Fibroblast of gingiva (primary cell): ENCODE measurements around the gene SPATA33.

ENCODE experiments used
- DNase-seq: peaks from one replicate; pipeline ENCODE4 v3.0.0-alpha.2; 2011; ENCODE audit warnings: low read depth

Gene SPATA33

DNA sequence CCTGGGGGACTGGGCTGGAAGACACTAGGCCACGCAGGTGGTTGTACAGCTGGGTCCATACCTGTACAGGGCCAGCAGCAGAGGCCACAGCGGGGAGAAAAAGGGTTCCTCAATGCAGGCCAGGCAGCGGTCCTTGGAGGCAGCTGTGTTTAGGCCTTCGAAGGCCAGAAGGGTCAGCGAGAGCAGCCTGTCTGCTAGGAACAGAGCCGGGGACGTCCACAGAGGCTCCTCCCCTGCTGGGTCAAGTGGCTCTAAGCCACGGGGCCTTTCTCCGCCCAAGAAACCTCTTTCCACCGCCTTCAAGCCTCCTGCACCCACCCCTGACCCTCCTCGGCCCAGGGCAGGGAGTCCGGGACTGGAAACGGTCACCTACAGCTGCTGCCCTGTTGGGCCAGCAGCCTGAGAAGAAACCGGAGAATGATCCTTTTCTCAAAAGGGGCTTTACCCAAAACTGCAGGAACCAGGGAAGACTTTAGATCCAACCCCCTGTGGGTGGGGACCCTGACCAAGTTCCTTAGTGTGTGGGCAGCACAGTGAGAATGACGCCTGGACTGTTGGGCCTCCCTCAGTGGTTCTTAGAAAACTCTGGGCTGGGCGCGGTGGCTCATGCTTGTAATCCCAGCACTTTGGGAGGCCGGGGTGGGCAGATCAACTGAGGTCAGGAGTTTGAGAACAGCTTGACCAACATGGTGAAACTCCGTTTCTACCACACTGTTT, 52.2 kb downstream of the SPATA33 start:
- DNase-seq, result no peak

DNA sequence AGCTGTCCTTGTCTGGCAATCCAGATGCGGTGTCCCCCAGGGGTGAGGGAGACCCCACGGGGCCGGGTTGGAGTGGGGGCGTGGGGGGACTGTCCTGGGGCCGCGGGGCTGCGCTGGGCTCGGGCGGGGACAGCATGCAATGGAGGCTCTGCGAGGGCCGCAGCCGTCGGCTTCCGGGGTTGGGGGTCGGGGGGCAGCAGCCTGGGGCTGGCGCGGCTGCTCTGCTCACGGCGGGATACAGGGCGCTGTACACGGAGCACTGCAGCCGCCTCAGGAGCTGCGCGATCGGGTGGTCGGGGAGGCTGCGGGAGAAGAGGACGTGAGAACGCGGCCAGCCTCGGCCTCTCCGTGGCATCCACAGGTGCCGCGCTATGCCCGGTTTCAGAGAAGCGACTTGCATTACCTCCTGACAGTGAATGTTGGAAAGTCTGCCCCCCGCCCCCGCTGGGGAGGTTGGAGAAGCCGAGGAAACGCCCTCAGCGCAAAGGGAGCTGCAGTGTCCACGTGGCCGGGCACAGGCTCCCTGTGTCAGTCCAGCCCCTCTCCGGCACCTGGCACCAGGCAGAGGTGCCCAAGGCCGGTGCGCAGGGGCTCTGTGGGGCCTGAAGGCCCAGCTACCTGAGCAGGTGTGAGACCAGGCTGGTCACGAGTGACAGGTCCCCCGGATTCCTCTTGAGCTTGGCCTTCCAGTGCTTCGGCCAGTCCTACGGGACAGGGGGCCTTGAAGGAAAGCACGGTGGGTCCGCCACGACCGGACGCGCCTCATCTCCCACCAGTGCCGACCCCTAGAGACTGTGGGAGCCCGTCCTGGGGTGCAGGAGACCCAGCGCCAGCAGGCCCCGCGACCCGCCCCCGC, 53.3 kb downstream of the SPATA33 start:
- DNase-seq, result no peak

DNA sequence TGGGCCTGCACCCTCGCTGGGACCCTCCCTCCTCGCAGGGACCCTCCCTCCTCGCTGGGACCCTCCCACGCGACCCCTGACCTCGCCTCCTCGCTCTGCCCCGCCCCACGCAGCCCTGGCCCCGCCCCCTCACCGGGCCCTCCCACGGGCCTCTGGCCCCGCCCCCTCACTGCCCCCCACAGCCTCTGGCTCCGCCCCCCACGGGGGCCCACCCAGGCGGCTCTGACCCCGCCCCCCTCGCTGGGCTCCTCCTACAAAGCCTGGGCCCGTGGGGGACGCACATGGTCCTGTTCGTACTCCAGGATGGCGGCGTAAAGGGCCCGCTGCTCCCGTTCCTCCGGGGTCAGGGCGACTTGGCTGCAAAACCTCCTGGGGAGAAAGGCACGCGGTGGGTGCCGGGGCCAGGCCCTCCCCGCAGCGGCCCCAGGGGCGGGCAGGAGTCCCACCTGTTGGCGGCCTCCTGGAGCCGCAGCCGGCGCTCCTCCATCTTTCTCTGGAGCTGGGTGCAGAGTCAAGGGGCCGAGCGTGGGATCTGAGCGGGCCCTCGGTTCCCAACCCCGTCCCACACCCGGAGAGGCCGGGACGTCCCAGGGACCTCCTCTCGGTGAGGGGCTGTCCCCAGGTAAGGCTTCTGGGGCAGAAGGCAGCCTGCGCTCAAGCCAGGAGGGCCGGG, 54.1 kb downstream of the SPATA33 start:
- no peak for DNase-seq

DNA sequence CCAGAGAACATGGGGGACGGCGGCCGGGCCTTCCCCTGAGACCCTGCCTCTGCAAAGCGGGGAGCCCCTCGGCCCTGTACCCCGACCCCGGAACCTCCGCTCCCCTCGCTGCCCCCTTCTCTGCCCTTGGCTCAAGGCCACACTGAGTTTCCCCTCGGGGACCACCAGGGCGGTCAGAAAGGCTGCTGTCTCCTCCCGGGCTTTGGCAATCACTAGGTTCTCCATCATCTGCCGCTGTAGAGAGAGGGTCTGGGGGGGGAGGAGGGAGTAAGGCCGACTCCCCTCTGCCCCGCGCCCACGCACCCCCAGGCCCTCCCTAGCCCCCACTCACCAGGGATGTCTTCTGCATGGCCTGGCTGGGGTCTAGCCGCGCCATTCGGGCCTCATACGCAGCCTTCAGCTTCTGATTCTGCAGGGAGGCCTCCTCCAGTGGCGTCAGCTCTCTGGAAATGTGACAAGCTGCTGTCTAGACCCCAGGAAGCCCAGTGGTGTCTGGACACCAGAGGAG, 54.7 kb downstream of the SPATA33 start:
- no peak for DNase-seq

DNA sequence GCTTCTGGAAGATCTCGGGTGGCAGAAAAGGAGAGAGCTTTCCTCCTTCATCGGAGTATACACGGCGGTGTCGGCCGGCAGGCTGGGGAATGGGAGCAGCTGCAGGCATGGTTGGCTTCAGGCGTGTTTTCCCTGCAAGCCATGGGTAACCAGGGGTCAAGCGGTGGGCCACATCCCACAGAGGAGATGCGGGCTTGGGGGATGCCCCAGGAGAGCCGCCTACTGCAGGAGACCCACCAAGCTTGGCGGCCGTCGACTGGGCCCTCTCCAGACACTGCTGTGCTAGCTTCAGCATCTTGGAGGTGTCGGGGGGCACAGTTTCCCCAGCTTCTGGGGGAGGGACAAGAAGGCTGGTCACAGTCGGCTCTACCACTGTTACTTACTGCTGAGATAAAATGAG, 58.9 kb downstream of the SPATA33 start:
- no peak for DNase-seq

DNA sequence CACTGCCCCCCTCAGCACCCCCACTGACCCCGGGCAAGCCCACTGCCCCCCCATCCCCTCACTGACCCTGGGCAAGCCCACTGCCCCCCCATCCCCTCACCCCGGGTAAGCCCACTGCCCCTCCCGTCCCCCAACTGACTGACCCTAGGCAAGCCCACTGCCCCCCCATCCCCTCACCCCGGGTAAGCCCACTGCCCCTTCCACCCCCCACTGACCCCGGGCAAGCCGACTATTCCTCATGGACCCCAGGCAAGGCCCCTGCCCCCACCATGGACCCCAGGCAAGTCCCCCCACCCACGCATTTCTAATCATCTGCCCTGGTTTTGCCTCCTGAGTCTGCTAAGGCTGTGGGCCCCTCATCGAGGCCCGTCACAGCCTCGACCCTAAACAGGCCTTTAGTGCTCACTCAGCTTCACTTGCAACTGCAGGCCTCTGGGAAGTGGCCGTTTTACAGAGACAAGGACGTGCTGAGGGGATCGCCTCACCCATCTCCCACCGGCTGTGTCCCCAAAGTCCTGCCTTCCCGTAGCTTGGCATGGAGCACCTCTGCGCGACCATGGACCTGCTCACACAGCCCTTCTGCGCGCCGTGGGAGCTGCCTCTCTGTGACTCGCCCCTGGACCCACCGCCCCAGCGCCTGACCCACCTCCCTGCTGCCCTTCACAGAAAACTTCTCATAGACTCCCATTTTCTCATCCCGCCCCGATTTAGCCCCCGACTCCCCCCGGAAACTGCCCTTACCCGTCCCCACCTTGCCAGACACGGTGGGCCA, 59.5 kb downstream of the SPATA33 start:
- DNase-seq, result no peak

DNA sequence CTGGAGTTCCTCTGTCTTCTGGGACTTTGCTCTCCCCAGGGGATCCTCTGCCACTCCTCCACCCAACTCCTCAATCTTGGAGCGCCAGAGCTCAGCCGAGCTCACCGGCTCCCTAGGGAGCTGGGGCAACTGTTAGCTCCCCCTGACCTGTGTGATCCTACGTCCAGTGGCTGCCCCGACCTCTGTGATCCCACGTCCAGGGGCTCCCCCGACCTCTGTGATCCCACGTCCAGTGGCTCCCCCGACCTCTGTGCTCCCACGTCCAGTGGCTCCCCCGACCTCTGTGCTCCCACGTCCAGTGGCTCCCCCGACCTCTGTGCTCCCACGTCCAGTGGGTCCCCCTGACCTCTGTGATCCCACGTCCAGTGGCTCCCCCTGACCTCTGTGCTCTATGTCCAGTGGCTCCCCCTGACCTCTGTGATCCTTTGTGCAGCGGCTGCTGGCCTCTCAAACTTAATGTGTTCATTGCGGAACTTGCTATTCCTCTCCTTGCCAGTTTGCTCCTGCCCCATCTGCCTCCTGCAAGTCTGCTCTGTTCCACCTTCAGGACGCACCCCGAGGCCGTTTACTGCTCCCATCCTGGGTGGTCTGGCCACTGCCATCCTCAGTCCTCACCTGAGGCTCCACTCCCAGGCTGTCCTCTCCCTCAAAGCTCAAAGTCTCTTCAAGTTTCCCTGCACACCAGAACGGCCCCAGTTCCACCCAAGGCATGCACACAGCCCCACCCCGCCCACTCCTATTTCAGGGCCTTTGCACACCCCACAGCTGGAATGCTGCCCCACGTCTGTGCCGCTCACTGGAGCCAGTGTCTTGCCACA, 60.3 kb downstream of the SPATA33 start:
- no peak for DNase-seq
